HCT116 (cell line): ENCODE results near the gene PARVB. TPM values are rescaled to one million over a fixed set of nuclear protein-coding genes. Genes with fewer than 3 reads are reported as not detected.

Experiments used
- ATAC-seq: fragments of 200-7000 bp; cut with Tn5 transposase; 2 replicates; pipeline ENCODE4 v1.9.1; 2020; ENCODE audit warnings: mild to moderate bottlenecking, moderate library complexity
- BruUV-seq: library from RNA; stranded (reverse); fragments of 400-500 nt; replicated peaks from 2 replicates; lab custom pipeline; 2021; lab: Mats Ljungman, UMichigan
- CTCF ChIA-PET: fragments of 300-600 bp; sonication (Branson Sonifier 250); formaldehyde crosslinking; loops from one replicate; lab custom pipeline; 2021; ENCODE audit warnings: antibody characterized with exemption; lab: Charles Lee
- POLR2A ChIA-PET: fragments of 300-600, 350-600 bp; sonication (Branson Sonifier 250); formaldehyde crosslinking; loops from one replicate; lab custom pipeline; 2021; ENCODE audit warnings: antibody characterized with exemption; lab: Charles Lee
- RAD21 ChIA-PET, 2 experiments: fragments of 300-600 bp; sonication (Branson Sonifier 250); formaldehyde crosslinking; loops; one replicate each; lab custom pipeline; 2023; ENCODE audit warnings: low total read pairs in 2 of 2; ENCODE audit not compliant: uncharacterized antibody in 2 of 2, unreplicated experiment in 2 of 2, low non-redundant PET in 1 of 2; lab: Charles Lee
- DNase-seq: peaks from one replicate; pipeline ENCODE4 v3.0.0-alpha.2; 2010; ENCODE audit warnings: low read depth, low spot score
- H2AFZ ChIP-seq: fragments of 200-600 bp; shearing (Covaris generic), sonication (generic); 2 replicates; pipeline ENCODE4 v1.6.1; 2017; ENCODE audit warnings: low read depth, mixed run types, mixed read lengths, antibody characterized with exemption, low read length; ENCODE audit not compliant: poor library complexity, severe bottlenecking
- H3K27ac ChIP-seq: 2 replicates; pipeline ENCODE4 v1.5.1; 2012; ENCODE audit warnings: low read depth, low read length
- H3K27me3 ChIP-seq: fragments of 200-600 bp; sonication (generic); 2 replicates; pipeline ENCODE4 v1.6.1; 2016; ENCODE audit warnings: mixed run types, low read length, mixed read lengths; ENCODE audit not compliant: insufficient read depth
- H3K36me3 ChIP-seq, 2 experiments: fragments of 200-500 bp in 1 of 2; fragments of 200-600 bp in 1 of 2; sonication (Bioruptor generic) in 1 of 2; sonication (generic) in 1 of 2; 2 replicates each; pipeline versions ENCODE4 v1.5.1 to v1.6.1; 2014 to 2016; ENCODE audit warnings: low read length in 2 of 2, inconsistent platforms in 1 of 2, mixed read lengths in 1 of 2, mixed run types in 1 of 2; ENCODE audit not compliant: insufficient read depth in 2 of 2, control insufficient read depth in 1 of 2
- H3K4me1 ChIP-seq, 2 experiments: fragments of 200-600 bp in 1 of 2; sonication (generic) in 1 of 2; 2 replicates each; pipeline versions ENCODE4 v1.5.1 to v1.6.1; 2012 to 2017; ENCODE audit warnings: low read length in 2 of 2, inconsistent platforms in 1 of 2, mild to moderate bottlenecking in 1 of 2, mixed read lengths in 1 of 2, mixed run types in 1 of 2, moderate library complexity in 1 of 2; ENCODE audit not compliant: insufficient read depth in 2 of 2, control insufficient read depth in 1 of 2
- H3K4me2 ChIP-seq: fragments of 200-600 bp; sonication (generic); 2 replicates; pipeline ENCODE4 v1.6.1; 2017; ENCODE audit warnings: mixed run types, low read length, mixed read lengths
- H3K4me3 ChIP-seq, 2 experiments: fragments of 200-600 bp in 1 of 2; sonication (generic) in 1 of 2; replicated peaks in 1 of 2; 2 replicates each; pipeline ENCODE4 v1.5.1; 2011 to 2016; ENCODE audit warnings: low read length in 2 of 2, control low read depth in 1 of 2, low read depth in 1 of 2, mild to moderate bottlenecking in 1 of 2, mixed read lengths in 1 of 2, mixed run types in 1 of 2
- H3K79me2 ChIP-seq: fragments of 200-600 bp; sonication (generic); 2 replicates; pipeline ENCODE4 v1.6.1; 2017; ENCODE audit warnings: mild to moderate bottlenecking, mixed run types, low read length, moderate library complexity, mixed read lengths; ENCODE audit not compliant: insufficient read depth
- H3K9ac ChIP-seq: fragments of 200-600 bp; sonication (generic); 2 replicates; pipeline ENCODE4 v1.6.1; 2016; ENCODE audit warnings: low read length, mixed read lengths
- H3K9me2 ChIP-seq: fragments of 200-600 bp; sonication (generic), shearing (Covaris generic); 2 replicates; pipeline ENCODE4 v1.6.1; 2017; ENCODE audit warnings: mixed run types, mild to moderate bottlenecking, moderate library complexity; ENCODE audit not compliant: insufficient read depth
- H3K9me3 ChIP-seq, 2 experiments: fragments of 200-500 bp in 1 of 2; fragments of 200-600 bp in 1 of 2; sonication (Bioruptor generic) in 1 of 2; sonication (generic) in 1 of 2; 2 replicates each; pipeline ENCODE4 v1.6.1; 2014 to 2017; ENCODE audit warnings: low read length in 2 of 2, mixed read lengths in 2 of 2, inconsistent platforms in 1 of 2, low read depth in 1 of 2, mild to moderate bottlenecking in 1 of 2, mixed run types in 1 of 2, moderate library complexity in 1 of 2; ENCODE audit not compliant: control insufficient read depth in 1 of 2, insufficient read depth in 1 of 2
- H4K20me1 ChIP-seq: fragments of 200-600 bp; sonication (generic), shearing (Covaris generic); 2 replicates; pipeline ENCODE4 v1.6.1; 2017; ENCODE audit warnings: mixed run types, mild to moderate bottlenecking, moderate library complexity; ENCODE audit not compliant: insufficient read depth
- CBX3 ChIP-seq: IDR thresholded peaks from 2 replicates; pipeline ENCODE4 v1.6.1; 2012; ENCODE audit warnings: low read depth
- EGR1 ChIP-seq: IDR thresholded peaks from 2 replicates; pipeline ENCODE4 v1.6.1; 2012; ENCODE audit warnings: low read depth
- ELF1 ChIP-seq: IDR thresholded peaks from 2 replicates; pipeline ENCODE4 v1.6.1; 2012; ENCODE audit warnings: low read depth, borderline replicate concordance
- EZH2 ChIP-seq: fragments of 200-600 bp; sonication (generic); IDR thresholded peaks from 2 replicates; pipeline ENCODE4 v1.6.1; 2017; ENCODE audit warnings: antibody characterized with exemption, mixed run types
- EZH2phosphoT487 ChIP-seq: fragments of 200-600 bp; IDR thresholded peaks from 2 replicates; pipeline ENCODE4 v1.6.1; 2018; ENCODE audit warnings: antibody characterized with exemption, borderline replicate concordance
- FOSL1 ChIP-seq: IDR thresholded peaks from 2 replicates; pipeline ENCODE4 v1.6.1; 2012; ENCODE audit warnings: low read depth
- JUND ChIP-seq: IDR thresholded peaks from 2 replicates; pipeline ENCODE4 v1.6.1; 2012
- MAX ChIP-seq: IDR thresholded peaks from 2 replicates; pipeline ENCODE4 v1.6.1; 2012
- POLR2A ChIP-seq: IDR thresholded peaks from 2 replicates; pipeline ENCODE4 v1.7.0; 2011; ENCODE audit warnings: borderline replicate concordance; ENCODE audit not compliant: insufficient read depth, insufficient read length; ENCODE audit errors: extremely low read depth
- POLR2AphosphoS5 ChIP-seq: IDR thresholded peaks from 2 replicates; pipeline ENCODE4 v1.6.1; 2011; ENCODE audit warnings: mild to moderate bottlenecking, low read depth, low read length, moderate library complexity
- RAD21 ChIP-seq: IDR thresholded peaks from 2 replicates; pipeline ENCODE4 v1.6.1; 2012; ENCODE audit warnings: low read depth, mild to moderate bottlenecking
- REST ChIP-seq: IDR thresholded peaks from 2 replicates; pipeline ENCODE4 v1.6.1; 2012; ENCODE audit warnings: low read depth
- SIN3A ChIP-seq: IDR thresholded peaks from 2 replicates; pipeline ENCODE4 v1.6.1; 2012; ENCODE audit warnings: low read depth
- SP1 ChIP-seq: IDR thresholded peaks from 2 replicates; pipeline ENCODE4 v1.6.1; 2012; ENCODE audit warnings: low read depth
- SRF ChIP-seq: IDR thresholded peaks from 2 replicates; pipeline ENCODE4 v1.6.1; 2012; ENCODE audit warnings: low read depth
- TCF7L2 ChIP-seq: IDR thresholded peaks from 2 replicates; pipeline ENCODE4 v1.7.0; 2011; ENCODE audit warnings: borderline replicate concordance, inconsistent platforms; ENCODE audit not compliant: insufficient read depth, insufficient read length; ENCODE audit errors: extremely low read depth
- YY1 ChIP-seq: IDR thresholded peaks from 2 replicates; pipeline ENCODE4 v1.6.1; 2011; ENCODE audit warnings: low read length, low read depth, moderate library complexity, mild to moderate bottlenecking; ENCODE audit not compliant: insufficient replicate concordance; ENCODE audit errors: extremely low read depth
- ZNF274 ChIP-seq: fragments of 200-500 bp; sonication (Bioruptor generic); IDR thresholded peaks from 2 replicates; pipeline ENCODE4 v1.6.1; 2014; ENCODE audit warnings: mild to moderate bottlenecking, low read depth, low read length, inconsistent platforms
- intact Hi-C: fragments of 100-400 bp; cut with micrococcal nuclease; formaldehyde crosslinking; loops from 2 replicates; pipeline ENCODE4 v1.10.0; 2022
- total RNA-seq: library from RNA; stranded (reverse); gene quantifications from one replicate; pipeline ENCODE4 v1.2.1, GENCODE V29; 2021; ENCODE audit not compliant: unreplicated experiment

PARVB gene
- total RNA-seq, 1 experiment from 2014 or later, result 21.4 TPM

- Histone ChIP-seq H3K9me3 (peaks cover 0 to 6% of the 10 kb centered on the region in 2 experiments; a peak in 1 of 4 replicates), H3K4me1 (no peaks in the 10 kb centered on the region), H2AFZ (no peak overlapping the region), H3K36me3 (no peaks in the 10 kb centered on the region), H3K27me3 (peaks cover 6% of the 10 kb centered on the region), H3K9ac (no peak overlapping the region), H3K27ac (no peak overlapping the region), H3K79me2 (no peaks in the 10 kb centered on the region), H3K9me2 (no peaks in the 10 kb centered on the region), H4K20me1 (no peaks in the 10 kb centered on the region), H3K4me2 (no peak overlapping the region), H3K4me3 (no peak overlapping the region)
- ATAC-seq, result no peak
- ChIA-PET RAD21 (no interaction called here), CTCF (no interaction called here), POLR2A (no interaction called here)
- DNase-seq, result no peak
- intact Hi-C loops, result no loop called here
- no peak for TF ChIP-seq ELF1
- no peak for TF ChIP-seq FOSL1
- no peak for TF ChIP-seq EGR1
- TF ChIP-seq SRF, result no peak
- TF ChIP-seq ZNF274, result no peak
- TF ChIP-seq CBX3, result no peak
- no peak for TF ChIP-seq EZH2phosphoT487
- TF ChIP-seq TCF7L2, result no peak
- no peak for TF ChIP-seq SIN3A
- no peak for TF ChIP-seq REST
- TF ChIP-seq SP1, result no peak
- TF ChIP-seq JUND, result no peak
- no peak for TF ChIP-seq MAX
- TF ChIP-seq EZH2, result no peak
- no peak for TF ChIP-seq POLR2A
- no peak for TF ChIP-seq YY1
- TF ChIP-seq RAD21, result no peak
- TF ChIP-seq POLR2AphosphoS5, result no peak
- no TSS peak for BruUV-seq
These were observed 190.7 kb downstream of the PARVB start for GRCh38 chr22:44214764-44215163.
